ENCODE data around the gene CHERP. TPM values are rescaled to one million over a fixed set of nuclear protein-coding genes. Genes with fewer than 3 reads are reported as not detected.

CHERP gene
- total RNA-seq, 1 experiment from 2014 or later = 101 TPM

- Histone ChIP-seq H4K5ac (ENCODE audit: insufficient read length, low read depth, low read length) (no peak overlapping the region), H3K79me2 (ENCODE audit: insufficient read depth, low read length) (peaks cover 9% of the 10 kb centered on the region; the same call in 1 of the 2 replicates), H3K4me2 (ENCODE audit: insufficient read depth, insufficient read length, low read length) (no peak overlapping the region), H3K23me2 (ENCODE audit: insufficient read length, low read depth, low read length, poor library complexity, severe bottlenecking) (no peaks in the 10 kb centered on the region), H3K27me3 (ENCODE audit: insufficient read depth, low read length) (no peaks in the 10 kb centered on the region), H3K79me1 (ENCODE audit: insufficient read depth, low read depth, low read length, poor library complexity, severe bottlenecking) (peaks cover 12% of the 10 kb centered on the region), H2AFZ (ENCODE audit: low read length) (no peak overlapping the region), H3T11ph (ENCODE audit: low read length) (no peak overlapping the region), H2BK120ac (ENCODE audit: low read depth, low read length, poor library complexity, severe bottlenecking) (no peak overlapping the region), H4K91ac (ENCODE audit: insufficient read length, low read depth, low read length) (no peak overlapping the region), H3K18ac (ENCODE audit: insufficient read length, low read depth, low read length) (no peak overlapping the region), H4K8ac (replicated peaks; ENCODE audit: insufficient read length, low read depth, low read length) (no peak overlapping the region), H2BK15ac (ENCODE audit: low read depth, low read length) (no peak overlapping the region), H2BK5ac (ENCODE audit: insufficient read length, low read length) (no peak overlapping the region), H3K4ac (ENCODE audit: low read depth, low read length) (no peak overlapping the region), H3K56ac (ENCODE audit: insufficient read length, low read depth, low read length) (no peak overlapping the region), H3K23ac (ENCODE audit: insufficient read length, low read depth, low read length) (no peak overlapping the region), H3K9me3 (ENCODE audit: control insufficient read depth, low read depth, low read length) (no peaks in the 10 kb centered on the region), H3K4me1 (ENCODE audit: insufficient read depth, low read length) (peaks cover 10% of the 10 kb centered on the region), H2BK20ac (ENCODE audit: low read depth, low read length, poor library complexity, severe bottlenecking) (no peak overlapping the region), H3K14ac (ENCODE audit: insufficient read depth, low read length) (no peak overlapping the region), H4K20me1 (ENCODE audit: control insufficient read depth, insufficient read depth, insufficient read length) (no peaks in the 10 kb centered on the region), H2BK12ac (ENCODE audit: insufficient read length, low read depth, low read length) (no peak overlapping the region), H2AK5ac (ENCODE audit: insufficient read length, low read length) (no peak overlapping the region), H3K9ac (ENCODE audit: extremely low read depth, insufficient read length, low read length) (no peak overlapping the region), H3K27ac (ENCODE audit: insufficient read length, low read depth, low read length) (no peak overlapping the region)
- Mint-ChIP-seq H3K27me3 (ENCODE audit: low read depth) (no peaks in the 10 kb centered on the region), H3K36me3 (ENCODE audit: insufficient read depth in 1 of 3, low read depth in 3 of 3) (peaks cover under 1 to 5% (median 5%) of the 10 kb centered on the region in 3 experiments; a peak in 4 of 7 replicates), H3K27ac (peak overlapping the region; percentile 39 to 93 (median 53); a peak in 4 of 7 replicates), H3K9me3 (no peaks in the 10 kb centered on the region), H3K4me3 (no peak overlapping the region), H3K4me1 (peaks cover 34 to 41% of the 10 kb centered on the region in 2 experiments)
- WGBS (ENCODE audit: extremely low coverage, insufficient read length, low lambda C conversion rate) = no CpG with 5 or more reads among the region's 10 CpGs
- DNase-seq = no peak
- TF ChIP-seq CTCF (conservative IDR thresholded peaks at IDR 0.05) = no peak
These were observed 40.4 kb upstream of the CHERP start for GRCh38 chr19:16582486-16583261.

All from H9 (cell line).